ENCODE data around the gene DMBX1. TPM values are rescaled to one million over a fixed set of nuclear protein-coding genes. Genes with fewer than 3 reads are reported as not detected.

Gene DMBX1
- total and polyA plus RNA-seq, 9 of the 15 experiments (the other 6 are each of a cell fraction or from before 2014, with no cell fraction given): 0.25 to 4.3 (median 1.0) TPM

GRCh38 chr1:46496505-46496904, 6.9 kb downstream of the DMBX1 start:
- H4K20me1 ChIP-seq (replicated peaks; ENCODE audit: control insufficient read depth, insufficient read depth, low read length): no peaks in the 10 kb centered on the region
- intact Hi-C loops (cut with micrococcal nuclease) (no loop called here), in situ Hi-C loops (cut with MboI) (no loop called here)
- no TSS peak for BruUV-seq (replicated peaks)
- DNase-seq (ENCODE audit: extremely low read depth in 1 of 4, low spot score in 3 of 4) (no peak), FAIRE-seq (no peak), ATAC-seq (peak; percentile 24)
- H3K27ac ChIP-seq (ENCODE audit: extremely low read depth, low read depth, low read length): no peak overlapping the region
- H3K4me3 ChIP-seq: no peak overlapping the region
- 26% methylated on average over 6 of the region's 6 CpGs for WGBS (ENCODE audit: insufficient coverage, low coverage, missing lambda C conversion rate)
- ChIA-PET POLR2A (interaction anchor here (0.6 to 1.6 kb wide), 3 partner anchors 12 to 362 kb away, joined by 3 to 4 read pairs (median 3); no protein-coding TSS in a partner anchor), CTCF (ENCODE audit: low intra/inter-chr PET ratio) (no interaction called here)
- no peaks in the 10 kb centered on the region for H3K79me2 ChIP-seq (ENCODE audit: control insufficient read depth, insufficient read depth, low read length)
- no peak overlapping the region for H3K4me2 ChIP-seq (ENCODE audit: insufficient read depth, low read length)
- H3K36me3 ChIP-seq (ENCODE audit: control insufficient read depth, insufficient read depth, low read length): no peaks in the 10 kb centered on the region
- no peaks in the 10 kb centered on the region for H3K9me3 ChIP-seq (replicated peaks; ENCODE audit: control insufficient read depth, insufficient read depth, low read depth, low read length)
- peak overlapping the region; percentile 50 for H2AFZ ChIP-seq (ENCODE audit: low read depth, low read length)
- H3K27me3 ChIP-seq (ENCODE audit: control insufficient read depth in 2 of 2, insufficient read depth in 2 of 2, low read length in 2 of 2): no peaks in the 10 kb centered on the region
- no peaks in the 10 kb centered on the region for H3K9me1 ChIP-seq (ENCODE audit: control insufficient read depth, insufficient read depth, low read length)
- H3K9ac ChIP-seq (ENCODE audit: insufficient read depth in 1 of 2, low read depth in 2 of 2, low read length in 2 of 2): peak overlapping the region in 1 of 2 experiments; percentile 33; a peak in 1 of 4 replicates
- H3K4me1 ChIP-seq (replicated peaks in 1 of 2; ENCODE audit: control insufficient read depth in 2 of 2, insufficient read depth in 2 of 2, low read length in 2 of 2): peaks cover 6 to 15% of the 10 kb centered on the region in 2 experiments; a peak in 3 of 5 replicates
- TF ChIP-seq, protein P1, sequence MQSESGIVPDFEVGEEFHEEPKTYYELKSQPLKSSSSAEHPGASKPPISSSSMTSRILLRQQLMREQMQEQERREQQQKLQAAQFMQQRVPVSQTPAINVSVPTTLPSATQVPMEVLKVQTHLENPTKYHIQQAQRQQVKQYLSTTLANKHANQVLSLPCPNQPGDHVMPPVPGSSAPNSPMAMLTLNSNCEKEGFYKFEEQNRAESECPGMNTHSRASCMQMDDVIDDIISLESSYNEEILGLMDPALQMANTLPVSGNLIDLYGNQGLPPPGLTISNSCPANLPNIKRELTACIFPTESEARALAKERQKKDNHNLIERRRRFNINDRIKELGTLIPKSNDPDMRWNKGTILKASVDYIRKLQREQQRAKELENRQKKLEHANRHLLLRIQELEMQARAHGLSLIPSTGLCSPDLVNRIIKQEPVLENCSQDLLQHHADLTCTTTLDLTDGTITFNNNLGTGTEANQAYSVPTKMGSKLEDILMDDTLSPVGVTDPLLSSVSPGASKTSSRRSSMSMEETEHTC (IDR thresholded peaks at IDR 0.05): no peak
- TF ChIP-seq ZNF165 (CRISPR knock-in tag; IDR thresholded peaks at IDR 0.05; ENCODE audit: borderline replicate concordance) (no peak), ZNF282 (CRISPR knock-in tag; IDR thresholded peaks at IDR 0.05) (no peak), EGR1 (conservative IDR thresholded peaks at IDR 0.05) (peak; percentile 39), L3MBTL2 (IDR thresholded peaks at IDR 0.05) (peak; percentile 70; the same call in 1 of the 2 replicates), GATAD2B (IDR thresholded peaks at IDR 0.05; ENCODE audit: borderline replicate concordance) (no peak)
- TF ChIP-seq, protein P2, sequence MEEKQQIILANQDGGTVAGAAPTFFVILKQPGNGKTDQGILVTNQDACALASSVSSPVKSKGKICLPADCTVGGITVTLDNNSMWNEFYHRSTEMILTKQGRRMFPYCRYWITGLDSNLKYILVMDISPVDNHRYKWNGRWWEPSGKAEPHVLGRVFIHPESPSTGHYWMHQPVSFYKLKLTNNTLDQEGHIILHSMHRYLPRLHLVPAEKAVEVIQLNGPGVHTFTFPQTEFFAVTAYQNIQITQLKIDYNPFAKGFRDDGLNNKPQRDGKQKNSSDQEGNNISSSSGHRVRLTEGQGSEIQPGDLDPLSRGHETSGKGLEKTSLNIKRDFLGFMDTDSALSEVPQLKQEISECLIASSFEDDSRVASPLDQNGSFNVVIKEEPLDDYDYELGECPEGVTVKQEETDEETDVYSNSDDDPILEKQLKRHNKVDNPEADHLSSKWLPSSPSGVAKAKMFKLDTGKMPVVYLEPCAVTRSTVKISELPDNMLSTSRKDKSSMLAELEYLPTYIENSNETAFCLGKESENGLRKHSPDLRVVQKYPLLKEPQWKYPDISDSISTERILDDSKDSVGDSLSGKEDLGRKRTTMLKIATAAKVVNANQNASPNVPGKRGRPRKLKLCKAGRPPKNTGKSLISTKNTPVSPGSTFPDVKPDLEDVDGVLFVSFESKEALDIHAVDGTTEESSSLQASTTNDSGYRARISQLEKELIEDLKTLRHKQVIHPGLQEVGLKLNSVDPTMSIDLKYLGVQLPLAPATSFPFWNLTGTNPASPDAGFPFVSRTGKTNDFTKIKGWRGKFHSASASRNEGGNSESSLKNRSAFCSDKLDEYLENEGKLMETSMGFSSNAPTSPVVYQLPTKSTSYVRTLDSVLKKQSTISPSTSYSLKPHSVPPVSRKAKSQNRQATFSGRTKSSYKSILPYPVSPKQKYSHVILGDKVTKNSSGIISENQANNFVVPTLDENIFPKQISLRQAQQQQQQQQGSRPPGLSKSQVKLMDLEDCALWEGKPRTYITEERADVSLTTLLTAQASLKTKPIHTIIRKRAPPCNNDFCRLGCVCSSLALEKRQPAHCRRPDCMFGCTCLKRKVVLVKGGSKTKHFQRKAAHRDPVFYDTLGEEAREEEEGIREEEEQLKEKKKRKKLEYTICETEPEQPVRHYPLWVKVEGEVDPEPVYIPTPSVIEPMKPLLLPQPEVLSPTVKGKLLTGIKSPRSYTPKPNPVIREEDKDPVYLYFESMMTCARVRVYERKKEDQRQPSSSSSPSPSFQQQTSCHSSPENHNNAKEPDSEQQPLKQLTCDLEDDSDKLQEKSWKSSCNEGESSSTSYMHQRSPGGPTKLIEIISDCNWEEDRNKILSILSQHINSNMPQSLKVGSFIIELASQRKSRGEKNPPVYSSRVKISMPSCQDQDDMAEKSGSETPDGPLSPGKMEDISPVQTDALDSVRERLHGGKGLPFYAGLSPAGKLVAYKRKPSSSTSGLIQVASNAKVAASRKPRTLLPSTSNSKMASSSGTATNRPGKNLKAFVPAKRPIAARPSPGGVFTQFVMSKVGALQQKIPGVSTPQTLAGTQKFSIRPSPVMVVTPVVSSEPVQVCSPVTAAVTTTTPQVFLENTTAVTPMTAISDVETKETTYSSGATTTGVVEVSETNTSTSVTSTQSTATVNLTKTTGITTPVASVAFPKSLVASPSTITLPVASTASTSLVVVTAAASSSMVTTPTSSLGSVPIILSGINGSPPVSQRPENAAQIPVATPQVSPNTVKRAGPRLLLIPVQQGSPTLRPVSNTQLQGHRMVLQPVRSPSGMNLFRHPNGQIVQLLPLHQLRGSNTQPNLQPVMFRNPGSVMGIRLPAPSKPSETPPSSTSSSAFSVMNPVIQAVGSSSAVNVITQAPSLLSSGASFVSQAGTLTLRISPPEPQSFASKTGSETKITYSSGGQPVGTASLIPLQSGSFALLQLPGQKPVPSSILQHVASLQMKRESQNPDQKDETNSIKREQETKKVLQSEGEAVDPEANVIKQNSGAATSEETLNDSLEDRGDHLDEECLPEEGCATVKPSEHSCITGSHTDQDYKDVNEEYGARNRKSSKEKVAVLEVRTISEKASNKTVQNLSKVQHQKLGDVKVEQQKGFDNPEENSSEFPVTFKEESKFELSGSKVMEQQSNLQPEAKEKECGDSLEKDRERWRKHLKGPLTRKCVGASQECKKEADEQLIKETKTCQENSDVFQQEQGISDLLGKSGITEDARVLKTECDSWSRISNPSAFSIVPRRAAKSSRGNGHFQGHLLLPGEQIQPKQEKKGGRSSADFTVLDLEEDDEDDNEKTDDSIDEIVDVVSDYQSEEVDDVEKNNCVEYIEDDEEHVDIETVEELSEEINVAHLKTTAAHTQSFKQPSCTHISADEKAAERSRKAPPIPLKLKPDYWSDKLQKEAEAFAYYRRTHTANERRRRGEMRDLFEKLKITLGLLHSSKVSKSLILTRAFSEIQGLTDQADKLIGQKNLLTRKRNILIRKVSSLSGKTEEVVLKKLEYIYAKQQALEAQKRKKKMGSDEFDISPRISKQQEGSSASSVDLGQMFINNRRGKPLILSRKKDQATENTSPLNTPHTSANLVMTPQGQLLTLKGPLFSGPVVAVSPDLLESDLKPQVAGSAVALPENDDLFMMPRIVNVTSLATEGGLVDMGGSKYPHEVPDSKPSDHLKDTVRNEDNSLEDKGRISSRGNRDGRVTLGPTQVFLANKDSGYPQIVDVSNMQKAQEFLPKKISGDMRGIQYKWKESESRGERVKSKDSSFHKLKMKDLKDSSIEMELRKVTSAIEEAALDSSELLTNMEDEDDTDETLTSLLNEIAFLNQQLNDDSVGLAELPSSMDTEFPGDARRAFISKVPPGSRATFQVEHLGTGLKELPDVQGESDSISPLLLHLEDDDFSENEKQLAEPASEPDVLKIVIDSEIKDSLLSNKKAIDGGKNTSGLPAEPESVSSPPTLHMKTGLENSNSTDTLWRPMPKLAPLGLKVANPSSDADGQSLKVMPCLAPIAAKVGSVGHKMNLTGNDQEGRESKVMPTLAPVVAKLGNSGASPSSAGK (IDR thresholded peaks at IDR 0.05): peak; percentile 73
- TF ChIP-seq, protein P3, sequence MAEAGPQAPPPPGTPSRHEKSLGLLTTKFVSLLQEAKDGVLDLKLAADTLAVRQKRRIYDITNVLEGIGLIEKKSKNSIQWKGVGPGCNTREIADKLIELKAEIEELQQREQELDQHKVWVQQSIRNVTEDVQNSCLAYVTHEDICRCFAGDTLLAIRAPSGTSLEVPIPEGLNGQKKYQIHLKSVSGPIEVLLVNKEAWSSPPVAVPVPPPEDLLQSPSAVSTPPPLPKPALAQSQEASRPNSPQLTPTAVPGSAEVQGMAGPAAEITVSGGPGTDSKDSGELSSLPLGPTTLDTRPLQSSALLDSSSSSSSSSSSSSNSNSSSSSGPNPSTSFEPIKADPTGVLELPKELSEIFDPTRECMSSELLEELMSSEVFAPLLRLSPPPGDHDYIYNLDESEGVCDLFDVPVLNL (CRISPR knock-in tag; IDR thresholded peaks at IDR 0.05; ENCODE audit: low read depth): no peak
- TF ChIP-seq, protein P4, sequence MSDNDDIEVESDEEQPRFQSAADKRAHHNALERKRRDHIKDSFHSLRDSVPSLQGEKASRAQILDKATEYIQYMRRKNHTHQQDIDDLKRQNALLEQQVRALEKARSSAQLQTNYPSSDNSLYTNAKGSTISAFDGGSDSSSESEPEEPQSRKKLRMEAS (CRISPR knock-in tag; IDR thresholded peaks at IDR 0.05): peak; percentile 55
